ENCODE results near the gene RNF215.

DNA sequence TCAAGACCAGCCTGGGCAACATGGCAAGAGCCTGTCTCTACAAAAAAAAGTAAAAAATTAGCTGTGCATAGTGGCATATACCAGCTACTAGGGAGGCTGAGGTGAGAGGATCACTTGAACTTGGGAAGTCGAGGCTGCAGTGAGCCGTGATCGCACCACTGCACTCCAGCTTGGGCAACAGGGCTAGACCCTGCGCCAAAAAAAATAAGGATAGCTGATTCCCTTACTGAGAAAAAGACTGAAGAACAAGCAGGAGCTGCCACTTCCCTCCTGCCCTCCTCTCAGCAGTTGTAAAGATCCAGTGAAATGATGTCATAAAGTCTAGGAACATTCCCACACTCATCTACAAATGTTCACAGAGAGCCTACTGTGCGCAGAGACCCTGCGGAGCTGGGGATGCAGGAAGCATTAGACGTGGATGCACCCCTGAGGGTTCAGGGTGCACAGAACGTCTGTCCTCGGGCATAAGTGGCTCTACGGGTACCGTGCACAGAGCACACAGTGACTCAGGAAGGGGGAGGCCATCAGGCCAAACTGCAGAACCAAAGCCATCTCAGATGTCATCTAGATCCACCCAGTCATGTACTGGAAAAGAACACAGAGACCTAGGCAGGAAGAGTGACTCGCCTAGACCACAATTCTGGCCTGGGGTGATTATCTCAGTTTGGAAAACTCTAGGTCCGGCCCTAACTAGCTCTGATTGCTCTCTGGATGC lies 21.3 kb upstream of the RNF215 start:
- TF ChIP-seq, protein P1, sequence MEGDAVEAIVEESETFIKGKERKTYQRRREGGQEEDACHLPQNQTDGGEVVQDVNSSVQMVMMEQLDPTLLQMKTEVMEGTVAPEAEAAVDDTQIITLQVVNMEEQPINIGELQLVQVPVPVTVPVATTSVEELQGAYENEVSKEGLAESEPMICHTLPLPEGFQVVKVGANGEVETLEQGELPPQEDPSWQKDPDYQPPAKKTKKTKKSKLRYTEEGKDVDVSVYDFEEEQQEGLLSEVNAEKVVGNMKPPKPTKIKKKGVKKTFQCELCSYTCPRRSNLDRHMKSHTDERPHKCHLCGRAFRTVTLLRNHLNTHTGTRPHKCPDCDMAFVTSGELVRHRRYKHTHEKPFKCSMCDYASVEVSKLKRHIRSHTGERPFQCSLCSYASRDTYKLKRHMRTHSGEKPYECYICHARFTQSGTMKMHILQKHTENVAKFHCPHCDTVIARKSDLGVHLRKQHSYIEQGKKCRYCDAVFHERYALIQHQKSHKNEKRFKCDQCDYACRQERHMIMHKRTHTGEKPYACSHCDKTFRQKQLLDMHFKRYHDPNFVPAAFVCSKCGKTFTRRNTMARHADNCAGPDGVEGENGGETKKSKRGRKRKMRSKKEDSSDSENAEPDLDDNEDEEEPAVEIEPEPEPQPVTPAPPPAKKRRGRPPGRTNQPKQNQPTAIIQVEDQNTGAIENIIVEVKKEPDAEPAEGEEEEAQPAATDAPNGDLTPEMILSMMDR (IDR thresholded peaks at IDR 0.05; ENCODE audit: insufficient read depth, low read length, poor library complexity, severe bottlenecking), result no peak
- no peak for TF ChIP-seq EZH2phosphoT487 (conservative IDR thresholded peaks at IDR 0.05; ENCODE audit: low read length)

Data from SU-DHL-6 (cell line).